NCI-H146 treated with DMSO at 0.1 percent for 48 hours (cell line): Measurements from ENCODE around the gene GPR55.

Experiments used
- DNase-seq: peaks from one replicate; lab custom pipeline; 2025; ENCODE audit not compliant: unreplicated experiment; lab: John Stamatoyannopoulos, UW

The GPR55 gene

GRCh38 chr2:230902180-230902899 lies 22.7 kb downstream of the GPR55 start:
- no peak for DNase-seq

GRCh38 chr2:230901006-230901405 lies 24.0 kb downstream of the GPR55 start:
- DNase-seq, result no peak

- no peak for DNase-seq
Measured at GRCh38 chr2:230900336-230900995, 24.6 kb downstream of the GPR55 start.

- DNase-seq, result no peak
Measured at GRCh38 chr2:230899786-230900185, 25.3 kb downstream of the GPR55 start.

GRCh38 chr2:230899287-230899686 lies 25.8 kb downstream of the GPR55 start:
- no peak for DNase-seq

- no peak for DNase-seq
Measured at GRCh38 chr2:230898713-230899091, 26.3 kb downstream of the GPR55 start.

- DNase-seq, result no peak
Measured at GRCh38 chr2:230898016-230898712, 26.9 kb downstream of the GPR55 start.

GRCh38 chr2:230896346-230897115 lies 28.5 kb downstream of the GPR55 start:
- no peak for DNase-seq

- no peak for DNase-seq
Measured at GRCh38 chr2:230895536-230896345, 29.3 kb downstream of the GPR55 start.

GRCh38 chr2:230893841-230894781 lies 30.9 kb downstream of the GPR55 start:
- no peak for DNase-seq

GRCh38 chr2:230893338-230893737 lies 31.7 kb downstream of the GPR55 start:
- no peak for DNase-seq

- DNase-seq, result no peak
Measured at GRCh38 chr2:230891509-230891908, 33.5 kb downstream of the GPR55 start.

GRCh38 chr2:230891064-230891463 lies 34.0 kb downstream of the GPR55 start:
- DNase-seq, result no peak

- no peak for DNase-seq
Measured at GRCh38 chr2:230890646-230891045, 34.4 kb downstream of the GPR55 start.

GRCh38 chr2:230889911-230890601 lies 35.0 kb downstream of the GPR55 start:
- no peak for DNase-seq

GRCh38 chr2:230888824-230889400 lies 36.1 kb downstream of the GPR55 start:
- no peak for DNase-seq

- no peak for DNase-seq
Measured at GRCh38 chr2:230887342-230887741, 37.7 kb downstream of the GPR55 start.

- DNase-seq, result no peak
Measured at GRCh38 chr2:230886671-230887071, 38.4 kb downstream of the GPR55 start.

GRCh38 chr2:230886206-230886605 lies 38.8 kb downstream of the GPR55 start:
- DNase-seq, result no peak
